Breast epithelium (tissue), 4 donors: ENCODE data around the gene PGGHG. TPM values are rescaled to one million over a fixed set of nuclear protein-coding genes. Genes with fewer than 3 reads are reported as not detected.

Source experiments
- DNase-seq, 2 donors: peaks; one replicate each; pipeline ENCODE4 v3.0.0-alpha.2; 2019; ENCODE audit warnings: low spot score in 2 of 2
- H3K27ac ChIP-seq, 2 donors: fragments of 200-600 bp; sonication (generic) in 1 of 2; one replicate each; pipeline ENCODE4 v1.5.1; 2016 to 2019; ENCODE audit warnings: mild to moderate bottlenecking in 1 of 2
- H3K27me3 ChIP-seq, 2 donors: fragments of 200-600 bp; sonication (generic) in 1 of 2; one replicate each; pipeline versions ENCODE4 v1.5.1 to v1.6.0; 2017 to 2019; ENCODE audit warnings: control low read depth in 1 of 2, mild to moderate bottlenecking in 1 of 2
- H3K36me3 ChIP-seq: fragments of 200-600 bp; one replicate; pipeline ENCODE4 v1.5.1; 2019
- H3K4me1 ChIP-seq, 2 donors: fragments of 200-600 bp; sonication (generic); one replicate each; pipeline ENCODE4 v1.5.1; 2016 to 2019; ENCODE audit warnings: control low read depth in 1 of 2
- H3K4me3 ChIP-seq, 3 donors: fragments of 200-600 bp; sonication (generic); 1 replicate in 2 of 3; 2 replicates in 1 of 3; pipeline ENCODE4 v1.5.1; 2016 to 2019; ENCODE audit warnings: mild to moderate bottlenecking in 3 of 3, moderate library complexity in 2 of 3
- H3K9me3 ChIP-seq, 2 donors: fragments of 200-600 bp; sonication (generic) in 1 of 2; one replicate each; pipeline ENCODE4 v1.5.1; 2016 to 2019; ENCODE audit warnings: control low read depth in 1 of 2
- POLR2A ChIP-seq: fragments of 450-650 bp; IDR thresholded peaks from one replicate; pipeline ENCODE4 v1.6.1; 2016; ENCODE audit warnings: antibody characterized with exemption, mild to moderate bottlenecking, moderate library complexity
- POLR2AphosphoS5 ChIP-seq, 3 donors: sonication (generic); formaldehyde crosslinking; IDR thresholded peaks; one replicate each; pipeline ENCODE4 v1.6.1; 2017; ENCODE audit warnings: antibody characterized with exemption in 3 of 3
- intact Hi-C: fragments of 100-400 bp; cut with DNase I; formaldehyde crosslinking; loops from one replicate; pipeline ENCODE4 v1.15.1; 2023; ENCODE audit warnings: low total_unique reads
- total RNA-seq, 3 donors: library from RNA; depleted of rRNA; stranded (reverse); fragments of >200 nt; gene quantifications; one replicate each; pipeline ENCODE4 v1.1.0, GENCODE V29; 2016
- TF ChIP-seq, protein P1 (sequence below), 3 donors: fragments of 450-650 bp; IDR thresholded peaks; one replicate each; pipeline ENCODE4 v1.5.1; 2016 to 2017; ENCODE audit warnings: antibody characterized with exemption in 3 of 3, mild to moderate bottlenecking in 3 of 3, moderate library complexity in 3 of 3

PGGHG gene
- total RNA-seq, 3 donors from 2014 or later: 13.0 to 63.9 (median 37.3) TPM

DNA sequence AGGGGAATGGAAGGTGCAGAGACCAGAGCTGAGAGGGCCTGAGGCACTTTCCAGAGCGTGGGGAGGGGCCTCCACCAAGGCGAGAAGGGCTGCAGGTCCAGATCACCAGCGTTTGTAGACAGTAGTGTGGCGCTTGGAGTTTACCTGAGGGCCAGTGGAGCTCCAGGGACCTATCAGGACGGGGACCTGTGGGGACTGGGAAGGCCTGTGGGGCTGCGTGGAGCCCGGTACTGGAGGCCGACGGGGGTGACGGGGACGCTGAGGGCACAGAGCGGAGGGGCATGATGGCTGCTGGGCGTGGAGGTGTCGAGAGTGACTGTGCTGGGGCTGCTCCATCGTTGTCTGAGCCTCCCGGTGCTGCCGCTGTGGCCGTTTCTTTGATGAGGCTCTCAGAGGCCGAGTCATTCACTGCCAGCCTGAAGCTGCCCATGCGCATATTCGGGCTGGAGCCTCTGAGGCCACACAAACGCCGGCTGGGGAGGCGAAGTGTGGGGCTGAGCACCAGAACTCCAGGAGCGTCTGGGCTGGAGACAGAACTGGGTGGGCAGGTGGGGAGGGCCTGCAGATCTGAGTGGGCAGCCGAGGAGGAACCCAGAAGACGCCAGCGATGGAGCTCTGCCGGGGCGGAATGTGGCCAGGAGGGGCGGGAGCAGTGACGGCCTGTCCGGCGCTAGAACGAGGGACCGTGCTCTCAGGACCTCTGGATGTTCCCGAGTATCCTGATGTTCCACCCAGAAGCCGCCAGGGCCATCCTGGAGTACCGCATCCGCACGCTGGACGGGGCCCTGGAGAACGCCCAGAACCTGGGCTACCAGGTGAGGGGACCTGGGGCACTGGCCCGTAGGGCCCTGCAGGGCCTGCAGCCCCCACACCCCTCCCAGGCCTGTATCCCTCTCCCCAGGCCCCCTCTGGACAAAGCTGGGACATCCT lies 2.6 kb downstream of the PGGHG start:
- DNase-seq: no peak
- Histone ChIP-seq H3K4me1 (peaks cover 0 to 5% of the 10 kb centered on the region in 2 donors), H3K4me3 (no peak overlapping the region), H3K27me3 (no peaks in the 10 kb centered on the region), H3K9me3 (no peaks in the 10 kb centered on the region), H3K36me3 (no peaks in the 10 kb centered on the region), H3K27ac (no peak overlapping the region)
- TF ChIP-seq POLR2A (no peak), POLR2AphosphoS5 (IDR thresholded peaks at IDR 0.05) (no peak)
- TF ChIP-seq, protein P1, sequence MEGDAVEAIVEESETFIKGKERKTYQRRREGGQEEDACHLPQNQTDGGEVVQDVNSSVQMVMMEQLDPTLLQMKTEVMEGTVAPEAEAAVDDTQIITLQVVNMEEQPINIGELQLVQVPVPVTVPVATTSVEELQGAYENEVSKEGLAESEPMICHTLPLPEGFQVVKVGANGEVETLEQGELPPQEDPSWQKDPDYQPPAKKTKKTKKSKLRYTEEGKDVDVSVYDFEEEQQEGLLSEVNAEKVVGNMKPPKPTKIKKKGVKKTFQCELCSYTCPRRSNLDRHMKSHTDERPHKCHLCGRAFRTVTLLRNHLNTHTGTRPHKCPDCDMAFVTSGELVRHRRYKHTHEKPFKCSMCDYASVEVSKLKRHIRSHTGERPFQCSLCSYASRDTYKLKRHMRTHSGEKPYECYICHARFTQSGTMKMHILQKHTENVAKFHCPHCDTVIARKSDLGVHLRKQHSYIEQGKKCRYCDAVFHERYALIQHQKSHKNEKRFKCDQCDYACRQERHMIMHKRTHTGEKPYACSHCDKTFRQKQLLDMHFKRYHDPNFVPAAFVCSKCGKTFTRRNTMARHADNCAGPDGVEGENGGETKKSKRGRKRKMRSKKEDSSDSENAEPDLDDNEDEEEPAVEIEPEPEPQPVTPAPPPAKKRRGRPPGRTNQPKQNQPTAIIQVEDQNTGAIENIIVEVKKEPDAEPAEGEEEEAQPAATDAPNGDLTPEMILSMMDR (IDR thresholded peaks at IDR 0.05): no peak
- intact Hi-C loops: no loop called here

DNA sequence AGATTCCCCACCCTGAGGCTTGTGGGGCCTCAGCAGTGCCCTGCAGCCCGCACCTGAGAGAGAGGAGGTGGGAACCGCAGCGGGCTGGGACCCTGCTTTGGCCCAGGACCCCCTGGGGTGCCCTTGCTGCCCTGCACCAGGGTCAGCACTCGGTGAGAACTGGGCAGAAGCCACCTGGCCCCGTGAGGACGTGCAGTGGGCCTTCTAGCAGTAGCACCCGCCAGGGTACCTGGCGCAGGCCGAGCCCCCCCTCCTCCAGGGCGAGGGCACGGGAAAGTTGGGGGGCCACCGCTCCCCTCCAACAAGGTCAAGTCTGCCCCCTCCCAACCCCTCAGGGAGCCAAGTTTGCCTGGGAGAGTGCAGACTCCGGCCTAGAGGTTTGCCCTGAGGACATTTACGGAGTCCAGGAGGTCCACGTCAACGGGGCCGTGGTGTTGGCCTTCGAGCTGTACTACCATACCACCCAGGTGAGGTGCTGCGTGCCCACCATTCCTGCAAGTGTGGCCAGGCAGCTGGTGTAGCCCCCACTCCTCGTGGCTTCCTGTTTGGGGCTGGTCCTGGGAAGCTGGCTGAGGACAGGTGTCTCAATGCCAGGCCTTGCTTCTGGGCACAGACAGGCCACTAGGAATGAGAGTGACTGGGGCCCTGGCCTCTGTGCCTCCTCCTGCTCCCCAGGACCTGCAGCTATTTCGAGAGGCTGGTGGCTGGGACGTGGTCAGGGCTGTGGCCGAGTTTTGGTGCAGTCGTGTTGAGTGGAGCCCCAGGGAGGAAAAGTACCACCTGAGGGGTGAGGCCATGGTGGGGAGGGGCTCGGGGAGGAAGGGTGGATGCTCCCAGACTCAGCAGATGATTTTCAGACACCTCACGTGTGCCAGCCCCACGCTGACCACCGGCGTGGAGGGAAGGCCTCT lies 3.5 kb downstream of the PGGHG start:
- H3K4me3 ChIP-seq: no peak overlapping the region
- no peak overlapping the region for H3K27ac ChIP-seq
- peaks cover 0 to 5% of the 10 kb centered on the region in 2 donors for H3K4me1 ChIP-seq
- no peaks in the 10 kb centered on the region for H3K36me3 ChIP-seq
- TF ChIP-seq, protein P1 (IDR thresholded peaks at IDR 0.05): no peak
- TF ChIP-seq POLR2AphosphoS5 (IDR thresholded peaks at IDR 0.05): no peak
- no peak for TF ChIP-seq POLR2A
- no peaks in the 10 kb centered on the region for H3K27me3 ChIP-seq
- DNase-seq: no peak
- intact Hi-C loops: no loop called here
- no peaks in the 10 kb centered on the region for H3K9me3 ChIP-seq

DNA sequence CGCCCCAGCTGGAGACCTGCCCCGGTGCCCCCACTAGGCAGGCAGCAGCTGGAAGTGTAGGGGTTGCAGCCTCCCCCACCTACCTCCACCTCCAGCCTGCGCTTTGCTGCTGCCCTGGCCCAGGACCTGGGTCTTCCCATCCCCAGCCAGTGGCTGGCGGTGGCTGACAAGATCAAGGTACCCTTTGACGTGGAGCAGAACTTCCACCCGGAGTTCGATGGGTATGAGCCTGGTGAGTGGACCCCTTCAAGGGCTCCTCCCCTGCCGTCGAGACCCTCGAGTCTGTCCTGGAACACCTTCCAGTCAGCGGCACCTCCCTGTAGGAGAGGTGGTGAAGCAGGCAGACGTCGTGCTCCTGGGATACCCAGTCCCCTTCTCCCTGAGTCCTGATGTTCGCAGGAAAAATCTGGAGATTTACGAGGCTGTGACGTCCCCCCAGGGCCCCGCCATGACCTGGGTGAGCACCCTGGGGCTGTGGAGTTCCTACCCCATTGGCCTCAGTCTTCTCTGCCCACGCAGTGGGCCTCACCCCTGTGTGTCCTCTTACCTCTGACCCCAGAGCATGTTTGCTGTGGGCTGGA lies 4.4 kb downstream of the PGGHG start:
- H3K27ac ChIP-seq: no peak overlapping the region
- peaks cover 0 to 4% of the 10 kb centered on the region in 2 donors for H3K27me3 ChIP-seq
- intact Hi-C loops: no loop called here
- DNase-seq: no peak
- H3K9me3 ChIP-seq: no peaks in the 10 kb centered on the region
- H3K4me3 ChIP-seq: no peak overlapping the region
- TF ChIP-seq POLR2A (no peak), POLR2AphosphoS5 (IDR thresholded peaks at IDR 0.05) (no peak)
- TF ChIP-seq, protein P1 (IDR thresholded peaks at IDR 0.05): no peak
- H3K4me1 ChIP-seq: peaks cover 0 to under 1% of the 10 kb centered on the region in 2 donors
- H3K36me3 ChIP-seq: no peaks in the 10 kb centered on the region

DNA sequence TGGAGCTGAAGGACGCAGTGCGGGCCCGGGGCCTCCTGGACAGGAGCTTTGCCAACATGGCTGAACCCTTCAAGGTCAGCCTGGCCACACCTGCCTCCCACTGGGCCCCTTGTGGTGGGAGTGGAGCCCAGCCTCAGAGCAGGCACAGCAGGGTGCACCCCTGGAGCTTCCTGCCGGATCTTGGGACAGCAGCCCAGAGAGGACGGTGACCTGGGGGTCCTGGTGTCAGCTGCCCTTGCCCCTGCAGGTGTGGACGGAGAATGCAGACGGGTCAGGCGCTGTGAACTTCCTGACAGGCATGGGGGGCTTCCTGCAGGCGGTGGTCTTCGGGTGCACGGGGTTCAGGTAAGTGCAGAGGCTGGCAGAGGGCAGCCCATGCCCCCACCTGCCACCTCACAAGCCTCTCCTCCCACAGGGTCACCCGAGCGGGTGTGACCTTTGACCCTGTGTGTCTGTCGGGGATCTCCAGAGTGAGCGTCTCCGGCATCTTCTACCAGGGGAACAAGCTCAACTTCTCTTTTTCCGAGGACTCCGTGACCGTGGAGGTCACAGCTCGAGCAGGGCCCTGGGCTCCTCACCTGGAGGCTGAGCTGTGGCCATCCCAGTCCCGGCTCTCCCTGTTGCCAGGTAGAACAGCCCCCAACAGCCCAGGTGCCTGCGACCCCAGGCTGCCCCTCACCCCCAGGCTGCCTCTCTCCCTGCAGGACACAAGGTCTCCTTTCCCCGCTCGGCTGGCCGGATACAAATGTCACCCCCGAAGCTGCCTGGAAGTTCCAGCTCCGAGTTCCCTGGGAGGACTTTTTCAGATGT lies 5.1 kb downstream of the PGGHG start:
- Histone ChIP-seq H3K4me1 (no peaks in the 10 kb centered on the region), H3K27ac (no peak overlapping the region), H3K4me3 (no peak overlapping the region), H3K9me3 (no peaks in the 10 kb centered on the region), H3K36me3 (no peaks in the 10 kb centered on the region), H3K27me3 (peaks cover 0 to 8% of the 10 kb centered on the region in 2 donors)
- intact Hi-C loops: loop anchor here (2.0 kb wide), 1 partner anchor 77 kb away; no protein-coding TSS in a partner anchor
- TF ChIP-seq POLR2AphosphoS5 (IDR thresholded peaks at IDR 0.05): no peak
- TF ChIP-seq, protein P1 (IDR thresholded peaks at IDR 0.05): no peak
- no peak for DNase-seq
